GM18858 (cell line): ENCODE measurements around the gene NAIF1.

ENCODE experiments used
- ATAC-seq: cut with Tn5 transposase; IDR thresholded peaks from one replicate; pipeline ENCODE4 v1.9.1; 2021; ENCODE audit not compliant: unreplicated experiment

Gene NAIF1

GRCh38 chr9:128102861-128103588, 35.9 kb upstream of the NAIF1 start:
- no peak for ATAC-seq

- ATAC-seq, result no peak
Observed at GRCh38 chr9:128102196-128102595, 35.1 kb upstream of the NAIF1 start.

- no peak for ATAC-seq
Observed at GRCh38 chr9:128101690-128102089, 34.6 kb upstream of the NAIF1 start.

- no peak for ATAC-seq
Observed at GRCh38 chr9:128101231-128101661, 34.1 kb upstream of the NAIF1 start.

GRCh38 chr9:128100581-128100980, 33.5 kb upstream of the NAIF1 start:
- no peak for ATAC-seq

DNA sequence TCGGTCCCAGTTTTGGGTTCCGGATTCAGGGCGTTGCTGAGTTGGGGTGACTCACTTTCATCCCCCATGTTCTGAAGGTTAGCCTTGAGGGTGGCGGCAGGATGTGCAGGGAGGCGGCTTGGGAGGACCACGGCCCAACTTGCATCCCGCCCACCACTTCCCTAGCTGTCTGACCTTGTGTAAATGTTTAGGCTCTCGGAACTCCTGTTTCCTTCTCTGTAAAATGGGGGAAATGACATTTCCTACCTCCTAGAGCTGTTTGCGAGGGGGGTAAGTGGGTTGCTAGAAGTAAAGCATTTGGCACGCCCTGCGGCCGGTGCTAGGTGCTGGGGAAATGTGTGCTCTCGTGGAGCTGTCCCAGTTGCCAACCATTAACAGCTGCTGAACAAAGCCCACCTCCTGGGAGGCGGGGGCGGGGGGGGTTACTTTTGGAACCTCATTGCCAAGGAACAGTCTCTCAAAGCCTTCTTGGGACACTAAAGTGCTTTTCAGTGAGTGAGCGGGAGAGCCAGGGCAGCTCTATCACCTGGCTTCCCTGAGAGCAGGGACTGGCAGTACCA, 32.9 kb upstream of the NAIF1 start:
- no peak for ATAC-seq

GRCh38 chr9:128099231-128099931, 32.3 kb upstream of the NAIF1 start:
- no peak for ATAC-seq

GRCh38 chr9:128098297-128099230, 31.4 kb upstream of the NAIF1 start:
- no peak for ATAC-seq

DNA sequence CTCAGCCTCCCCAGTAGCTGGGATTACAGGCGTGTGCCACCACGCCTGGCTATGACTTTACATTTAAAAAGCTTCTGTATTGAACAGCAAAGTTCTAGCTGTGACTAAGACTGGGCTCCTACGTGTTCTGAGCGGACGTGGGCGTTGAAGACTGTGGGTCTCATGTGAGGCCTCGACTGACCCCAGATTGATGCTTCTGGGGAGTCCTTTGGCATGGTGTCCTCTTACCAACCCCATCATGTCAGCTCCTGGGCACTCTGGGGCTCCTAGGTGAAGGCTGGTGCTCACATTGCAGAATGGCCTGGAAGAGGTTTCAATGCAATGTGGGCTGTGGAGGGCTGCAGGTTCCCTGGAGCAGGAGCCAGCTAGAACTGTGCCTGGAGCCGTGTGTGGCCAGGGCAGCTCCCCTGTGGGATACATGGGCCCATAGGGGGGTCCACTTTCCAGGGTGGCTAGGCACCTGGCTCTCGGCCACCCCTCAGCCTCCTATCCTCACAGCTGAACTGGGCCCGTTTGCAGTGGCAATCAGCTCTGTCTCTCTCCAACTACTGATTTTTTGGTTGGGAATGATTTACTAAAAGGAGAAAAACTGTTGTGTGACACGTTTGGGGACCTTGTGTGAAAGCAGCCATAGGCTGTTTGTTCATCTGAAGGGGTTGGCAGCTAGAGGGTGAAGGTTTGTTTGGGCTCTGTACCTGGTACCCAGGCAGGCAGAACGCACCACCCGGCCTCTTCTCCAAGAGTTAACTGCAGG, 30.6 kb upstream of the NAIF1 start:
- no peak for ATAC-seq

- no peak for ATAC-seq
Observed at GRCh38 chr9:128096616-128097536, 29.8 kb upstream of the NAIF1 start.

DNA sequence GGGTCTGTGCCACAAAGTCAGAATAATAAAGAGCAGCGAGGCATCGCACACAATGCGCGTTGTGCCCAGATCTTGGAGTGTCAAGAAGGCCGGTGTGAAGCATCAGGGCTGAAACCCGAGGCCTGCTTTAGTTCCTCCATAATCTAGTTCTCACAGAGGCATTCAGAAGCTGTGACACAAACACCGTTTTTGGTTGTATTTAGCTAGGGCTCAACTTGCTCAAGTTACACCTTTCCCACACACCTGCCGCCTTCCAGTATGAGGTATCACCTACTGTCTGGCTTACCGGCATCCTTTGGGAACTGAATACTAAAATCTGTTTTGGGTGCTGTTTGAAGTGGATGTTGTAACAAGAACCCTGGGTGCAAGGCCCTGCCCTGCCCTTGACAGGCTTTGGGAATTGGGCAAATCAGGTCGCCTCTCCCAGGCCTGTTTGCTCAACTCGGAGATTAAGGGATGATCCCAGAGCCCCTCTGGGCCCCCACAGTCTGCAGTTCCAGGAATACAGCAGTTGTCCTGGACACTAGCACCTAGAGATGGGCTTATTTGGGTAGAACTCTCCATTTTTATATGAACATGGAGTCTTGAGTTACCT, 27.9 kb upstream of the NAIF1 start:
- ATAC-seq, result no peak

- ATAC-seq, result peak; percentile 81
Observed at GRCh38 chr9:128094166-128094949, 27.2 kb upstream of the NAIF1 start.

GRCh38 chr9:128093011-128093410, 25.9 kb upstream of the NAIF1 start:
- no peak for ATAC-seq

GRCh38 chr9:128092199-128092977, 25.3 kb upstream of the NAIF1 start:
- no peak for ATAC-seq

DNA sequence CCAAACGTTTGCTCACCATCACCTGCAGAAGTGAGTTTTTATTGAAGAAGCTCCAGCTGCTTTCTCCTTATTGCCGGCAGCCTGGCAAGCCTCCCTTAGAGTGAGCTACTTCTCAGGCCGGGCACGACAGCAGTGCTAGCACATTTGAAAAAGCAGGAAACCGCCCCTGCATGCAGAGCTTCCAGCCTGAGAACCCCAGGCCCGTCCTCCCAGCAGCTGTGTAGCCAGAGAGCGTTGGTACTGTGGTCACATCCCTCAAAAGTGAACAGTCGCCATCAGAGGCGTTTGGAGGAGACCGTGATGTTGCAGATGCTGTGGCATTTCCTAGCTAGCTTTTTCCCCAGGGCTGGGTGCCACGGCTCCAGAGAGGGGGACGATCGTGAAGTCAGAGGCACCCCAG, 24.5 kb upstream of the NAIF1 start:
- ATAC-seq, result no peak

- ATAC-seq, result no peak
Observed at GRCh38 chr9:128091144-128091543, 24.0 kb upstream of the NAIF1 start.

GRCh38 chr9:128089299-128089698, 22.2 kb upstream of the NAIF1 start:
- ATAC-seq, result no peak
